IMR-90 (cell line): Measurements from ENCODE around the gene HECW1. TPM values are rescaled to one million over a fixed set of nuclear protein-coding genes. Genes with fewer than 3 reads are reported as not detected.

Experiments used
- ATAC-seq: fragments of 200-7000 bp; cut with Tn5 transposase; 2 replicates; pipeline ENCODE4 v1.9.1; 2020; ENCODE audit warnings: low read depth, mild to moderate bottlenecking, moderate library complexity
- BruUV-seq: library from RNA; stranded (reverse); fragments of 400-500 nt; replicated peaks from 2 replicates; lab custom pipeline; 2021; lab: Mats Ljungman, UMichigan
- CTCF ChIA-PET: fragments of 300-600 bp; formaldehyde crosslinking; extraction: SDS; loops from one replicate; lab custom pipeline; 2021; ENCODE audit warnings: antibody characterized with exemption; lab: Yijun Ruan, JAX
- POLR2A ChIA-PET: fragments of 300-600 bp; sonication (Branson Sonifier 250); formaldehyde crosslinking; loops from one replicate; lab custom pipeline; 2022; ENCODE audit warnings: antibody characterized with exemption; ENCODE audit not compliant: unreplicated experiment; lab: Charles Lee
- DNase-seq: peaks from one replicate; pipeline ENCODE4 v3.0.0; 2013
- H2AFZ ChIP-seq: replicated peaks from 2 replicates; pipeline ENCODE3; 2013; ENCODE audit warnings: low read length, mild to moderate bottlenecking; ENCODE audit not compliant: poor library complexity
- H2AK5ac ChIP-seq: 2 replicates; pipeline ENCODE4 v1.6.1; 2013; ENCODE audit warnings: low read depth, low read length, inconsistent platforms
- H2AK9ac ChIP-seq: replicated peaks from 2 replicates; pipeline ENCODE3; 2013; ENCODE audit warnings: mild to moderate bottlenecking, low read depth, low read length, moderate library complexity; ENCODE audit not compliant: poor library complexity
- H2BK120ac ChIP-seq: 2 replicates; pipeline ENCODE4 v1.6.1; 2013; ENCODE audit warnings: low read depth, low read length, inconsistent platforms
- H2BK15ac ChIP-seq: 3 replicates; pipeline ENCODE4 v1.6.1; 2013; ENCODE audit warnings: low read depth, low read length, inconsistent platforms
- H2BK20ac ChIP-seq: 2 replicates; pipeline ENCODE4 v1.6.1; 2013; ENCODE audit warnings: low read depth, mild to moderate bottlenecking, inconsistent platforms, low read length, moderate library complexity
- H2BK5ac ChIP-seq: 2 replicates; pipeline ENCODE4 v1.6.1; 2013; ENCODE audit warnings: mild to moderate bottlenecking, low read depth, low read length, inconsistent platforms; ENCODE audit not compliant: poor library complexity, severe bottlenecking
- H3K14ac ChIP-seq: replicated peaks from 2 replicates; pipeline ENCODE4 v1.6.1; 2013; ENCODE audit warnings: low read depth, low read length, inconsistent platforms
- H3K18ac ChIP-seq: 2 replicates; pipeline ENCODE4 v1.6.1; 2013; ENCODE audit warnings: low read depth, low read length, control low read depth
- H3K23ac ChIP-seq: 2 replicates; pipeline ENCODE4 v1.6.1; 2013; ENCODE audit warnings: low read depth, low read length, inconsistent platforms
- H3K27ac ChIP-seq: 2 replicates; pipeline ENCODE4 v1.5.1; 2013; ENCODE audit warnings: mild to moderate bottlenecking, control low read depth, low read length; ENCODE audit not compliant: insufficient read depth
- H3K27me3 ChIP-seq: 2 replicates; pipeline ENCODE4 v1.6.1; 2013; ENCODE audit warnings: low read length; ENCODE audit not compliant: control insufficient read depth, insufficient read depth
- H3K36me3 ChIP-seq: 2 replicates; pipeline ENCODE4 v1.6.1; 2013; ENCODE audit warnings: low read length, mixed read lengths; ENCODE audit not compliant: control insufficient read depth, insufficient read depth
- H3K4ac ChIP-seq: 2 replicates; pipeline ENCODE4 v1.6.1; 2013; ENCODE audit warnings: low read depth, low read length, inconsistent platforms
- H3K4me1 ChIP-seq: 2 replicates; pipeline ENCODE4 v1.6.1; 2013; ENCODE audit warnings: low read length, mixed read lengths; ENCODE audit not compliant: control insufficient read depth, insufficient read depth
- H3K4me2 ChIP-seq: 2 replicates; pipeline ENCODE4 v1.6.1; 2013; ENCODE audit warnings: low read depth, mild to moderate bottlenecking, control low read depth, low read length, moderate library complexity
- H3K4me3 ChIP-seq: 2 replicates; pipeline ENCODE4 v1.5.1; 2013; ENCODE audit warnings: low read depth, mild to moderate bottlenecking, control low read depth, low read length, moderate library complexity; ENCODE audit not compliant: insufficient read depth
- H3K56ac ChIP-seq: 2 replicates; pipeline ENCODE4 v1.6.1; 2013; ENCODE audit warnings: low read length, inconsistent platforms; ENCODE audit not compliant: insufficient read depth; ENCODE audit errors: extremely low read depth
- H3K79me1 ChIP-seq, 2 experiments: 2 replicates each; pipeline ENCODE4 v1.6.1; 2013; ENCODE audit warnings: low read length in 2 of 2, inconsistent platforms in 1 of 2, low read depth in 1 of 2
- H3K9ac ChIP-seq: 2 replicates; pipeline ENCODE4 v1.6.1; 2013; ENCODE audit warnings: low read depth, low read length, control low read depth
- H3K9me1 ChIP-seq: 2 replicates; pipeline ENCODE4 v1.6.1; 2013; ENCODE audit warnings: low read length, inconsistent platforms; ENCODE audit not compliant: insufficient read depth
- H3K9me3 ChIP-seq: 2 replicates; pipeline ENCODE4 v1.6.1; 2013; ENCODE audit warnings: low read length; ENCODE audit not compliant: control insufficient read depth, insufficient read depth
- H4K20me1 ChIP-seq: 2 replicates; pipeline ENCODE4 v1.6.1; 2013; ENCODE audit warnings: low read length, inconsistent platforms; ENCODE audit not compliant: insufficient read depth
- H4K5ac ChIP-seq: 2 replicates; pipeline ENCODE4 v1.6.1; 2013; ENCODE audit warnings: mild to moderate bottlenecking, low read depth, low read length, control low read depth
- H4K8ac ChIP-seq, 2 experiments: 2 replicates each; pipeline ENCODE4 v1.6.1; 2013; ENCODE audit warnings: low read depth in 2 of 2, low read length in 2 of 2, control low read depth in 1 of 2, inconsistent platforms in 1 of 2
- H4K91ac ChIP-seq: 2 replicates; pipeline ENCODE4 v1.6.1; 2013; ENCODE audit warnings: low read depth, low read length, inconsistent platforms; ENCODE audit not compliant: insufficient read depth
- CEBPB ChIP-seq: IDR thresholded peaks from 2 replicates; pipeline ENCODE4 v1.6.1; 2012; ENCODE audit warnings: low read depth, low read length, improper control_type of control experiment
- CHD1 ChIP-seq: IDR thresholded peaks from 2 replicates; pipeline ENCODE4 v1.6.1; 2012; ENCODE audit warnings: low read depth, low read length, improper control_type of control experiment
- MAFK ChIP-seq: IDR thresholded peaks from 2 replicates; pipeline ENCODE4 v1.6.1; 2012; ENCODE audit warnings: low read depth, low read length, improper control_type of control experiment
- WGBS, 2 experiments: methylation state at CpG; one replicate each; pipeline versions ENCODE4 v1.1.5 to v1.1.7; 2013; ENCODE audit warnings: missing lambda C conversion rate in 2 of 2; ENCODE audit not compliant: insufficient read length in 1 of 2; ENCODE audit errors: extremely low coverage in 2 of 2; 5-methylcytosine and 5-hydroxymethylcytosine counted together
- dilution Hi-C: fragments of 300-500 bp; cut with HindIII; formaldehyde crosslinking; loops from one replicate; pipeline ENCODE4 v1.14.3; 2018; ENCODE audit warnings: low sequenced_read_pairs; ENCODE audit not compliant: unreplicated experiment
- in situ Hi-C: fragments of 300-500 bp; cut with MboI; formaldehyde crosslinking; loops from 3 replicates; pipeline ENCODE4 v1.14.3; 2019; ENCODE audit warnings: low sequenced_read_pairs, inconsistent platforms, mixed read lengths
- intact Hi-C: fragments of 100-400 bp; cut with micrococcal nuclease; formaldehyde crosslinking; loops from 2 replicates; pipeline ENCODE4 v1.10.0; 2022
- polyA plus RNA-seq, 3 experiments: library from polyadenylated mRNA; depleted of rRNA; stranded (reverse); fragments of >200 nt; gene quantifications; 2 replicates each; pipeline ENCODE4 v1.2.3, GENCODE V29; 2012; ENCODE audit warnings: low replicate concordance in 1 of 3
- total RNA-seq: library from RNA; depleted of rRNA; stranded (reverse); fragments of >200 nt; gene quantifications from 2 replicates; pipeline ENCODE4 v1.2.3, GENCODE V29; 2012

The HECW1 gene
- total and polyA plus RNA-seq, 2 of the 4 experiments (the other 2 are of a cell fraction): 0.56 to 1.3 TPM

DNA sequence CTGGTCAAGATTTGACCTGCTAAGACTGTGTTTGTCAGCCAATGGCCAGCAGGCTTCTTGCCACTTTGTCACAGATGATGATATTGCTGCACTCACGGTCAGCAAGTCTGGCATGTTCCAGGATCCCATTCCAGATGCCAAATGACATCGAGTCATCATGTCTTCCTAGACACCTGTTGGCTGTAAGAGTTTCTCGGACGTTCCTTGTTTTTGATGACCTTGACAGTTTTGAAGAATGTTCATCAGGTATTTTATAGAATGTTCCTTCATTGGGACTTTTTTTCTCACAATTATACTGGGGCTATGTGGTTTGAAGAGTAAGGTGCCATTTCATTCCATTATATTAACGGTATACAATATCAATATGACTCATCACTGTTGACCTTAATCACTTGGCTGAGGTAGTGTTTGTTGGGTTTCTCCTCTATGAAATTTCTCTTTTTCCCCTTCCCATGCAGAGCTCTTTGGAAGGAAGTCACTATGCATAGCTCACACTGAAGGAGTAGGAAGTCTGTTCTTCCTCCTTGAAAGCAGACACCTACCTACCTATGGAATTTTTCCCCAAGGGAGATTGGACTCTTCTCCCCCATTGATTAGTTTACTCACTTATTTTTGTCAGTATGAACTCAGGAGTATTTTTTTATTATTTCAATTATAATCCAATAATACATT is 31.6 kb downstream of the HECW1 start:
- Histone ChIP-seq H2BK5ac (no peak overlapping the region), H3K4me1 (no peaks in the 10 kb centered on the region), H3K14ac (no peak overlapping the region), H3K9me3 (no peaks in the 10 kb centered on the region), H4K20me1 (no peaks in the 10 kb centered on the region), H3K23ac (no peak overlapping the region), H3K36me3 (no peaks in the 10 kb centered on the region), H2AFZ (no peak overlapping the region), H3K9me1 (0 out of 2 replicates have a peak, but pooled peaks cover 4% of the 10 kb centered on the region), H3K4me2 (no peak overlapping the region), H3K4me3 (no peak overlapping the region), H4K8ac (no peak overlapping the region), H2AK5ac (no peak overlapping the region), H3K27me3 (no peaks in the 10 kb centered on the region; the same call in none of the 2 replicates), H2BK15ac (no peak overlapping the region), H2AK9ac (no peak overlapping the region), H4K5ac (no peak overlapping the region), H3K56ac (no peak overlapping the region), H3K18ac (no peak overlapping the region), H3K9ac (no peak overlapping the region), H3K4ac (no peak overlapping the region), H2BK20ac (no peak overlapping the region), H2BK120ac (no peak overlapping the region), H4K91ac (no peak overlapping the region), H3K27ac (no peak overlapping the region), H3K79me1 (no peaks in the 10 kb centered on the region)
- dilution Hi-C loops: no loop called here
- intact Hi-C loops: no loop called here
- ChIA-PET POLR2A (no interaction called here), CTCF (no interaction called here)
- BruUV-seq: no TSS peak
- TF ChIP-seq CEBPB: no peak
- no peak for TF ChIP-seq CHD1
- peak; percentile 71 for TF ChIP-seq MAFK
- ATAC-seq (no peak), DNase-seq (no peak)
- in situ Hi-C loops: no loop called here
- WGBS, 2 experiments: no CpG with 5 or more reads among the region's 5 CpGs
